ENCODE data around the gene ZNF569. TPM values are rescaled to one million over a fixed set of nuclear protein-coding genes. Genes with fewer than 3 reads are reported as not detected.

Gene ZNF569
- total and polyA plus RNA-seq, 2 of the 13 experiments (the other 11 are each of a cell fraction or from before 2014, with no cell fraction given) = 1.4 to 5.7 TPM

GRCh38 chr19:37370880-37371661, 96.2 kb downstream of the ZNF569 start, which contains the start of gene ZNF527 (continued):
- TF ChIP-seq TGIF2 (CRISPR knock-in tag; IDR thresholded peaks at IDR 0.05) (no peak; the same call in 1 of the 2 replicates), KLF13 (CRISPR knock-in tag; IDR thresholded peaks at IDR 0.05) (no peak), MTA1 (CRISPR knock-in tag; IDR thresholded peaks at IDR 0.05; ENCODE audit: borderline replicate concordance) (no peak), ZNF543 (CRISPR knock-in tag; IDR thresholded peaks at IDR 0.05) (no peak), MAFG (CRISPR knock-in tag; IDR thresholded peaks at IDR 0.05) (no peak), SAP130 (CRISPR knock-in tag; IDR thresholded peaks at IDR 0.05; ENCODE audit: low read depth) (peak; percentile 96), ZNF598 (CRISPR knock-in tag; IDR thresholded peaks at IDR 0.05; ENCODE audit: borderline replicate concordance) (no peak; the same call in 1 of the 2 replicates), ZNF792 (CRISPR knock-in tag; IDR thresholded peaks at IDR 0.05) (no peak; the same call in 1 of the 2 replicates), ZNF432 (CRISPR knock-in tag; IDR thresholded peaks at IDR 0.05; ENCODE audit: borderline replicate concordance) (no peak), ZNF768 (CRISPR knock-in tag; IDR thresholded peaks at IDR 0.05) (peak; percentile 38; the same call in 1 of the 2 replicates), E2F2 (CRISPR knock-in tag; IDR thresholded peaks at IDR 0.05; ENCODE audit: borderline replicate concordance) (no peak; the same call in 1 of the 2 replicates)
- TF ChIP-seq, protein P1, sequence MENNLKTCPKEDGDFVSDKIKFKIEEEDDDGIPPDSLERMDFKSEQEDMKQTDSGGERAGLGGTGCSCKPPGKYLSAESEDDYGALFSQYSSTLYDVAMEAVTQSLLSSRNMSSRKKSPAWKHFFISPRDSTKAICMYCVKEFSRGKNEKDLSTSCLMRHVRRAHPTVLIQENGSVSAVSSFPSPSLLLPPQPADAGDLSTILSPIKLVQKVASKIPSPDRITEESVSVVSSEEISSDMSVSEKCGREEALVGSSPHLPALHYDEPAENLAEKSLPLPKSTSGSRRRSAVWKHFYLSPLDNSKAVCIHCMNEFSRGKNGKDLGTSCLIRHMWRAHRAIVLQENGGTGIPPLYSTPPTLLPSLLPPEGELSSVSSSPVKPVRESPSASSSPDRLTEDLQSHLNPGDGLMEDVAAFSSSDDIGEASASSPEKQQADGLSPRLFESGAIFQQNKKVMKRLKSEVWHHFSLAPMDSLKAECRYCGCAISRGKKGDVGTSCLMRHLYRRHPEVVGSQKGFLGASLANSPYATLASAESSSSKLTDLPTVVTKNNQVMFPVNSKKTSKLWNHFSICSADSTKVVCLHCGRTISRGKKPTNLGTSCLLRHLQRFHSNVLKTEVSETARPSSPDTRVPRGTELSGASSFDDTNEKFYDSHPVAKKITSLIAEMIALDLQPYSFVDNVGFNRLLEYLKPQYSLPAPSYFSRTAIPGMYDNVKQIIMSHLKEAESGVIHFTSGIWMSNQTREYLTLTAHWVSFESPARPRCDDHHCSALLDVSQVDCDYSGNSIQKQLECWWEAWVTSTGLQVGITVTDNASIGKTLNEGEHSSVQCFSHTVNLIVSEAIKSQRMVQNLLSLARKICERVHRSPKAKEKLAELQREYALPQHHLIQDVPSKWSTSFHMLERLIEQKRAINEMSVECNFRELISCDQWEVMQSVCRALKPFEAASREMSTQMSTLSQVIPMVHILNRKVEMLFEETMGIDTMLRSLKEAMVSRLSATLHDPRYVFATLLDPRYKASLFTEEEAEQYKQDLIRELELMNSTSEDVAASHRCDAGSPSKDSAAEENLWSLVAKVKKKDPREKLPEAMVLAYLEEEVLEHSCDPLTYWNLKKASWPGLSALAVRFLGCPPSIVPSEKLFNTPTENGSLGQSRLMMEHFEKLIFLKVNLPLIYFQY (CRISPR knock-in tag; IDR thresholded peaks at IDR 0.05; ENCODE audit: borderline replicate concordance) = peak; percentile 86
- TF ChIP-seq, protein P2, sequence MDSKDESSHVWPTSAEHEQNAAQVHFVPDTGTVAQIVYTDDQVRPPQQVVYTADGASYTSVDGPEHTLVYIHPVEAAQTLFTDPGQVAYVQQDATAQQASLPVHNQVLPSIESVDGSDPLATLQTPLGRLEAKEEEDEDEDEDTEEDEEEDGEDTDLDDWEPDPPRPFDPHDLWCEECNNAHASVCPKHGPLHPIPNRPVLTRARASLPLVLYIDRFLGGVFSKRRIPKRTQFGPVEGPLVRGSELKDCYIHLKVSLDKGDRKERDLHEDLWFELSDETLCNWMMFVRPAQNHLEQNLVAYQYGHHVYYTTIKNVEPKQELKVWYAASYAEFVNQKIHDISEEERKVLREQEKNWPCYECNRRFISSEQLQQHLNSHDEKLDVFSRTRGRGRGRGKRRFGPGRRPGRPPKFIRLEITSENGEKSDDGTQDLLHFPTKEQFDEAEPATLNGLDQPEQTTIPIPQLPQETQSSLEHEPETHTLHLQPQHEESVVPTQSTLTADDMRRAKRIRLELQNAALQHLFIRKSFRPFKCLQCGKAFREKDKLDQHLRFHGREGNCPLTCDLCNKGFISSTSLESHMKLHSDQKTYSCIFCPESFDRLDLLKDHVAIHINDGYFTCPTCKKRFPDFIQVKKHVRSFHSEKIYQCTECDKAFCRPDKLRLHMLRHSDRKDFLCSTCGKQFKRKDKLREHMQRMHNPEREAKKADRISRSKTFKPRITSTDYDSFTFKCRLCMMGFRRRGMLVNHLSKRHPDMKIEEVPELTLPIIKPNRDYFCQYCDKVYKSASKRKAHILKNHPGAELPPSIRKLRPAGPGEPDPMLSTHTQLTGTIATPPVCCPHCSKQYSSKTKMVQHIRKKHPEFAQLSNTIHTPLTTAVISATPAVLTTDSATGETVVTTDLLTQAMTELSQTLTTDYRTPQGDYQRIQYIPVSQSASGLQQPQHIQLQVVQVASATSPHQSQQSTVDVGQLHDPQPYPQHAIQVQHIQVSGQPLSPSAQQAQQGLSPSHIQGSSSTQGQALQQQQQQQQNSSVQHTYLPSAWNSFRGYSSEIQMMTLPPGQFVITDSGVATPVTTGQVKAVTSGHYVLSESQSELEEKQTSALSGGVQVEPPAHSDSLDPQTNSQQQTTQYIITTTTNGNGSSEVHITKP (CRISPR knock-in tag; IDR thresholded peaks at IDR 0.05; ENCODE audit: low read depth) = peak; percentile 67
- TF ChIP-seq, protein P3, sequence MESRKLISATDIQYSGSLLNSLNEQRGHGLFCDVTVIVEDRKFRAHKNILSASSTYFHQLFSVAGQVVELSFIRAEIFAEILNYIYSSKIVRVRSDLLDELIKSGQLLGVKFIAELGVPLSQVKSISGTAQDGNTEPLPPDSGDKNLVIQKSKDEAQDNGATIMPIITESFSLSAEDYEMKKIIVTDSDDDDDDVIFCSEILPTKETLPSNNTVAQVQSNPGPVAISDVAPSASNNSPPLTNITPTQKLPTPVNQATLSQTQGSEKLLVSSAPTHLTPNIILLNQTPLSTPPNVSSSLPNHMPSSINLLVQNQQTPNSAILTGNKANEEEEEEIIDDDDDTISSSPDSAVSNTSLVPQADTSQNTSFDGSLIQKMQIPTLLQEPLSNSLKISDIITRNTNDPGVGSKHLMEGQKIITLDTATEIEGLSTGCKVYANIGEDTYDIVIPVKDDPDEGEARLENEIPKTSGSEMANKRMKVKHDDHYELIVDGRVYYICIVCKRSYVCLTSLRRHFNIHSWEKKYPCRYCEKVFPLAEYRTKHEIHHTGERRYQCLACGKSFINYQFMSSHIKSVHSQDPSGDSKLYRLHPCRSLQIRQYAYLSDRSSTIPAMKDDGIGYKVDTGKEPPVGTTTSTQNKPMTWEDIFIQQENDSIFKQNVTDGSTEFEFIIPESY (CRISPR knock-in tag; IDR thresholded peaks at IDR 0.05) = 0 out of 2 replicates have a peak, but pooled peaks have one; percentile 6
- TF ChIP-seq, protein P4, sequence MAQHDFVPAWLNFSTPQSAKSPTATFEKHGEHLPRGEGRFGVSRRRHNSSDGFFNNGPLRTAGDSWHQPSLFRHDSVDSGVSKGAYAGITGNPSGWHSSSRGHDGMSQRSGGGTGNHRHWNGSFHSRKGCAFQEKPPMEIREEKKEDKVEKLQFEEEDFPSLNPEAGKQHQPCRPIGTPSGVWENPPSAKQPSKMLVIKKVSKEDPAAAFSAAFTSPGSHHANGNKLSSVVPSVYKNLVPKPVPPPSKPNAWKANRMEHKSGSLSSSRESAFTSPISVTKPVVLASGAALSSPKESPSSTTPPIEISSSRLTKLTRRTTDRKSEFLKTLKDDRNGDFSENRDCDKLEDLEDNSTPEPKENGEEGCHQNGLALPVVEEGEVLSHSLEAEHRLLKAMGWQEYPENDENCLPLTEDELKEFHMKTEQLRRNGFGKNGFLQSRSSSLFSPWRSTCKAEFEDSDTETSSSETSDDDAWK (CRISPR knock-in tag; IDR thresholded peaks at IDR 0.05) = no peak

Measured in HepG2 (cell line).